ENCODE data around the gene FXYD6.

GRCh38 chr11:117872975-117873827 is 3.3 kb downstream of the FXYD6 start:
- TF ChIP-seq CTCF (IDR thresholded peaks at IDR 0.05), result no peak
- TF ChIP-seq EZH2 (IDR thresholded peaks at IDR 0.05), result no peak

Data from neural progenitor cell (in vitro differentiated cells).